Fibroblast of skin of left biceps (primary cell): ENCODE data around the gene HDAC1.
"Not testable (repeated sequence)": the region's sequence is repeated elsewhere in the genome, so short reads cannot be mapped to it uniquely, and the experiment has no call there.

ENCODE experiments used
- DNase-seq, 2 experiments: peaks; one replicate each; pipeline ENCODE4 v3.0.0-alpha.2; 2013; ENCODE audit warnings: low read depth in 2 of 2

The HDAC1 gene

GRCh38 chr1:32349211-32349708 is 57.4 kb downstream of the HDAC1 start:
- DNase-seq, result no peak

GRCh38 chr1:32350785-32351398 is 59.0 kb downstream of the HDAC1 start:
- DNase-seq, result peak; percentile 24 to 26

GRCh38 chr1:32351399-32352238 is 59.7 kb downstream of the HDAC1 start:
- DNase-seq, result peak; percentile 82 to 87

GRCh38 chr1:32352239-32352745 is 60.4 kb downstream of the HDAC1 start:
- no peak for DNase-seq

GRCh38 chr1:32352831-32353383 is 61.0 kb downstream of the HDAC1 start:
- no peak for DNase-seq

GRCh38 chr1:32353431-32353830 is 61.5 kb downstream of the HDAC1 start:
- no peak for DNase-seq

- no peak for DNase-seq
Observed at GRCh38 chr1:32353886-32354570, 62.1 kb downstream of the HDAC1 start.

GRCh38 chr1:32355778-32356177 is 63.9 kb downstream of the HDAC1 start:
- not testable (repeated sequence) for DNase-seq

- DNase-seq, result no peak
Observed at GRCh38 chr1:32356478-32356877, 64.6 kb downstream of the HDAC1 start.

GRCh38 chr1:32357614-32358013 is 65.7 kb downstream of the HDAC1 start:
- no peak for DNase-seq

- no peak for DNase-seq
Observed at GRCh38 chr1:32358435-32358834, 66.6 kb downstream of the HDAC1 start.

- DNase-seq, result no peak
Observed at GRCh38 chr1:32361308-32361673, 69.4 kb downstream of the HDAC1 start.

- DNase-seq, result no peak
Observed at GRCh38 chr1:32361674-32362473, 70.0 kb downstream of the HDAC1 start.

- DNase-seq, result no peak
Observed at GRCh38 chr1:32362474-32363313, 70.8 kb downstream of the HDAC1 start, which contains the start of the genes FAM229A and TSSK3. Gene FAM229A, minus strand, starts transcription at chr1:32362485. Its CDS starts 394 bp downstream, at chr1:32362091. Gene TSSK3, plus strand, starts transcription at chr1:32362539. Its CDS starts 163 bp downstream, at chr1:32362702.

GRCh38 chr1:32363713-32364112 is 71.8 kb downstream of the HDAC1 start:
- no peak for DNase-seq

GRCh38 chr1:32364836-32365235 is 73.0 kb downstream of the HDAC1 start:
- no peak for DNase-seq

- no peak for DNase-seq
Observed at GRCh38 chr1:32365445-32365844, 73.6 kb downstream of the HDAC1 start.

GRCh38 chr1:32367912-32368635 is 76.2 kb downstream of the HDAC1 start:
- no peak for DNase-seq

GRCh38 chr1:32372149-32372756 is 80.4 kb downstream of the HDAC1 start:
- no peak for DNase-seq
